NT2/D1 (cell line): ENCODE data around the gene CENPS.

ENCODE experiments used
- YY1 ChIP-seq: IDR thresholded peaks from 2 replicates; pipeline ENCODE4 v1.6.1; 2011; ENCODE audit not compliant: insufficient read length, insufficient read depth
- ZNF274 ChIP-seq: IDR thresholded peaks from 2 replicates; pipeline ENCODE4 v1.6.1; 2011; ENCODE audit warnings: mild to moderate bottlenecking, low read depth, low read length

DNA sequence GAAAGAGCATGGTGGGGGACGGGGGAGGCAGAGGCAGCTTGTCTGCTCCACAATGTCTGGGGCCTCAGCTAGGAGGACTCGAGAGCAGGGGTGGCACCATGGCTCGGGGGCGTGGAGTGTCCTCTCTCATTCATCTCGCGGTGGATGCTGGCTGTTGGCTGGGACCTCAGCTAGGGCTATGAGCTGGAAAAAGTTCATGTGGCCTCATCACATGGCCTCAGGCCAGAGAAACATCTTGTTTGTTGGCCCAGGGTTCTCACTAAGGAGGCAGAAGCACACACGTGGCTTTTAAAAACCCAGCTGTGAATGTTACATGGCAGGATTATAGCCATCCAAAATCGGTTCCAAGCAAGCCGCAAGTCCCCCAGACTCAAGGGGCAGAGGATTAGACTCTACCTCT is 6.2 kb upstream of the CENPS start:
- TF ChIP-seq ZNF274 (no peak), YY1 (no peak)
